Measurements from ENCODE around the gene TSSK6.

TSSK6 gene

GRCh38 chr19:19514881-19515641 is at the start of gene TSSK6:
TSSK6 (minus strand) TSS chr19:19515548; CDS start chr19:19515427, 121 bp downstream.
- DNase-seq: no peak

- no peak for DNase-seq
These were observed 48.0 kb upstream of the TSSK6 start for GRCh38 chr19:19563348-19563848.

- no peak for DNase-seq
These were observed 47.5 kb upstream of the TSSK6 start for GRCh38 chr19:19562665-19563347.

- no peak for DNase-seq
These were observed 46.8 kb upstream of the TSSK6 start for GRCh38 chr19:19561946-19562664.

- DNase-seq: no peak
These were observed 44.6 kb upstream of the TSSK6 start for GRCh38 chr19:19559931-19560330.

- DNase-seq: no peak
These were observed 43.3 kb upstream of the TSSK6 start for GRCh38 chr19:19558636-19559035.

- no peak for DNase-seq
These were observed 42.7 kb upstream of the TSSK6 start for GRCh38 chr19:19558055-19558454.

- peak; percentile 54 for DNase-seq
These were observed 39.0 kb upstream of the TSSK6 start for GRCh38 chr19:19554074-19555023.

GRCh38 chr19:19553670-19554069 is 38.3 kb upstream of the TSSK6 start:
- no peak for DNase-seq

GRCh38 chr19:19552798-19553197 is 37.5 kb upstream of the TSSK6 start:
- DNase-seq: peak; percentile 39

GRCh38 chr19:19551853-19552192 is 36.5 kb upstream of the TSSK6 start:
- no peak for DNase-seq

GRCh38 chr19:19550972-19551852 is 35.9 kb upstream of the TSSK6 start:
- no peak for DNase-seq

- peak; percentile 40 for DNase-seq
These were observed 35.2 kb upstream of the TSSK6 start for GRCh38 chr19:19550485-19550929.

- DNase-seq: no peak
These were observed 34.6 kb upstream of the TSSK6 start for GRCh38 chr19:19549804-19550464.

GRCh38 chr19:19548915-19549759 is 33.8 kb upstream of the TSSK6 start:
- DNase-seq: no peak

- DNase-seq: no peak
These were observed 32.5 kb upstream of the TSSK6 start for GRCh38 chr19:19547674-19548336.

GRCh38 chr19:19546751-19547162 is 31.4 kb upstream of the TSSK6 start:
- no peak for DNase-seq

- DNase-seq: no peak
These were observed 30.4 kb upstream of the TSSK6 start for GRCh38 chr19:19545707-19546106.

GRCh38 chr19:19544954-19545591 is 29.7 kb upstream of the TSSK6 start:
- DNase-seq: no peak
